DMS 273 (cell line): ENCODE data around the gene GRIK1.

Experiments used
- DNase-seq: peaks from one replicate; lab custom pipeline; 2025; ENCODE audit not compliant: unreplicated experiment; lab: John Stamatoyannopoulos, UW

The GRIK1 gene

DNA sequence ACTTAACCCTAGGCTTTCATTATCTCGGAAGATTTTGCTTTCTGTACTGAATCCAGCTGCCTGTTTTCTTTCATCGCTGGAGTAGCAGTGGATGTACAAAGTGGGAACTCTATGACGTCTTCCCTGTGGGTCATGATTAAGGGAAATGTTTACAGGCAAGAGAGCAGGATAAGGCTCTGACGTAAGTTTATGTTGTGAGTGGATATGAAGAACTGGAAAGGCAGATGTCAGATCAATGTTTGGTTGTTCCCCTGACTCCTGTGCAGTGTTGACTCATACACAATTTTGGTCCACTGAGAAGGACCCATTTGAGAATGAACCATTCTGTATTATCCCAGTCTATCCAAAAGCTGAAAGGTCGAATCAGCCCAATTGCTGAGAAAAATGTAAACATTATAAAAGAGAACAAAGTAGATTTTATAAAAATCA is 292.4 kb downstream of the GRIK1 start:
- DNase-seq = no peak

DNA sequence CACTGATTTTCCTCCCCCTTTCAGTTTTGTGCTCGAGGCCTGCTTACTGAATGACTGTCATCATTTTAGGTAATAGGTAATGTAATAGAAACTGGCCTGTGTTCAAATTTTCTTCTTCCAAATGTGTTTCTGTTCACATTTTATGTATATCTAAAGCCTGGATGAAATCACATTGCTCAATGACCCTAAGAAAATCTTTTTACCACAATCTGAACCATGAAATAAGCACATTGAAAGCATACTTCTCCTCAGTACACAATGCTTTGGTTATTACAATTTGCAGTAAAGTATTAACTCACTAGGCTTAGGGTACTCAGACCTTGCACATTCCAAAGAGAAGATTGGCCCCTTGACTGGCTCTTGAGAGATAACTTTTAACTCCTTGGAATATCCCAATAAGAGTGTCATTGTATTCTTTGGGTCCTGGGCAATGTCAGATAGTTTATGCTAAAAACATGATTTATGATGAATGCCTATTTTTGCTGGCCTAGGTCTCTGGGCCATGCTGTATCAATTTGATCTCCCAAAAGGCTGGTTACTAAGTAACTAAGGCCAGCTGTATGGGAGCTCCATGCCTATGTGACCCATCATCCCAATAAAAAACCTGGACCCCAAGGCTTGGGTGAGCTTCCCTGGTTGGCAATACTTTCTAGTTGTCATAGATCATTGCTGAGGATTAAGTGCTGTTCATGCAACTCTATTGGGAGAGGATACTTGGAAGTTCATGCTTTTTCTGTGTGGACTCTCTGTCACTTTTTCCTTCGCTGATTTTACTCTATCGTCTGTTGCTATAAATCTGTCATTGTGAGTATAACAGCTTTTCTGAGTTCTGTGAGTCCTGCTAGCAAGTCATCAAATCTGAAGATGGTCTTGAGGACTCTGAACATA is 293.9 kb downstream of the GRIK1 start:
- DNase-seq = no peak

- no peak for DNase-seq
Observed at GRCh38 chr21:29643289-29643688, 296.5 kb downstream of the GRIK1 start.

DNA sequence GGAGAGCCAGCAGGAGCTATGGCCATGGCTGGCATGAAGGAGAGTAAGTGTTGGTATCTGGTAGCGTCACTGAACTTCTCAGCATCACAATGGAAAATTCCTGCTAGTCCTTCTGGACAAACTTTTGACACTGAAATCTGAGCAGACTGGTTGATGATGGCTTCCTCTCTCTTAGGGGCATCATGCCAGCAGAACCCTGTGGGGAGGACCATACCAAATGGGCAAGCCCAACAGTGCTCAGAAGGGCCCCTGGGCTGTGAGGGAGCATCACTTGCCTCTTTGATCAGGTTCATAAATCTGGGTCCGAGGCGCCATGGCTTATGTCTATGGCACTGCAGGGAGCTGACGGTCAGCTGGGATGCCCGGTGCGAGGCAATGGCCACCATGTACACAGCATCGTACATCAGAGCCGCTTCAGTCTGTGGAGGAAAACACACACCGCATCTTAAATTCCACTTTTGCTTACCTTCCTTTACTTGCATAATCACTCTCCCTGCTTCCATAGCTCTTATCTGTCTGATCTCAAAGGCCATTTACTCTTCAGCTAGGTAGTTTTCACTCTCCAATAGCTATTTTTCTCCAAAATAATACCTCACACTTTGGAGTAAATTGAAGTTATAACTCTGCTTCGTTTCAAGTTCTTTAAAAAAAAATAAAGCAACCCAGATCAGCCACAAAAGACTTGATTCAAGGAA is 297.1 kb downstream of the GRIK1 start:
- no peak for DNase-seq

GRCh38 chr21:29641635-29642550 is 297.9 kb downstream of the GRIK1 start:
- DNase-seq = no peak

DNA sequence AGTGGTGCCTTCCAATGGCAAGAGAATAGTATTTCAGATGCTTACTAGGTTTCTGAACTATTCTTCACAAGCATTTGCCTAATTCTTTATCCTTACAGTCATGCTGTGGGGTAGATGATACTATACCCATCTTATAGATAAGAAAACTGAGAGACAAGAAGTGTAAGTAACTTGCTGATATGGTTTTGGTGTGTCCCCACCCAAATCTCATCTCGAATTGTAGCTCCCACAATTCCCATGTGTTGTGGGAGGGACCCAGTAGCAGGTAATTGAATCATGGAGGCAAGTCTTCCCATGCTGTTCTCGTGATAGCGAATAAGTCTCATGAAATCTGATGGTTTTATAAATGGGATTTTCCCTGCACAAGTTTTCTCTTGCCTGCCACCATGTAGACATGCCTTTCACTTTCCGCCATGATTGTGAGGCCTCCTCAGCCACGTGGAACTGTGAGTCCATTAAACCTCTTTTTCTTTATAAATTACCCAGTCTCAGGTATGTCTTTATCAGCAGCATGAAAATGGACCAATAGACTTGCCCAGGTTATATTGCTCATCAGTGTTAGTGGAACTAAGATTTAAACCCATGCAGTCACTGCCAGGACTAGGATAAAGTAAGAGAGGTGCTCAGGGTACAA is 298.7 kb downstream of the GRIK1 start:
- DNase-seq = no peak

DNA sequence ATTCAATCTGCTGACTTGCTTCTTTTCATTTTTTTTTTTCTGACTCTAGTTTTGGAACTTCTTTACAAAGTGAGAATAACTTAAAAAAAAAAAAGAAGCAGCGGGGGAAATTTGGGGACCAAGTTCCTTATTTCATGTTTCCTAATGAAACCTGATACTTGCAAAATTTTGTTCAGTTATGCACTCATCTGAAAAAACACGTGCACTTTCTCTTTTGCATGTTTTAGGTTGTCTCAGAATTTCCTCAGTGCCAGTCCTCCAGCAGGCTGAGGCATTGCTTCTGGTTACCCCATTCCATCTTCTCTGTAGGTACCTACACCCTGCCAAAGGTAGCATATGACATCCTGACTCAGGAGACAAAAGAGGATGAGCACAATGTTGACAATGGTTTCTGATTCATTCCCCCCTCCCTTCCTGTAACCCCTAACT is 299.7 kb downstream of the GRIK1 start:
- DNase-seq = no peak

- no peak for DNase-seq
Observed at GRCh38 chr21:29639366-29640079, 300.3 kb downstream of the GRIK1 start.

DNA sequence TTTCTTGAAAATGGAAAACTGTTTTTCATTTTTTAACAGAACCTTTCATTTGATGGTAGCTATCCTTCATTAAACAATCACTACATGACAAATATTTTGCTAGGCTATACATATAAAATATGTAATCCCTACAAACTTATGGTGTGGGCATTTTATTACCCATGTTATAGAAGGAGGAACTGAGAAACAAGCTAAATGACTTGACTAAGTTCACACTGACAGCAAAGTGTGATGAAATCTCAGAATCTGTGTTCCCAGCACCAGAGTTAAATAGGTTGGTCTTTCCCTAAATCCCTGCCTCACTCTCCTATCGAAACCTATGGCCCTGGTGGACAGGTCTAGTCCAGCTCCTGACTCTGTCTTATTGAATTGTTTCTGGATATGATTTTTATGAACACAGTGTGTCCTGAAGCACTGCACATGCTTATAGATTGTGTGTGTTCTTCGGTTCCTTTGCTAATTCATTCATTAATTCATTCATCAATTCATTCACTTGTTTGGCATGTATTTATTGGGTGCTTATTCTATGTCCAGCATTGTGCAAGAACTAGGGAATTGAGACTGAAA is 301.0 kb downstream of the GRIK1 start:
- no peak for DNase-seq

DNA sequence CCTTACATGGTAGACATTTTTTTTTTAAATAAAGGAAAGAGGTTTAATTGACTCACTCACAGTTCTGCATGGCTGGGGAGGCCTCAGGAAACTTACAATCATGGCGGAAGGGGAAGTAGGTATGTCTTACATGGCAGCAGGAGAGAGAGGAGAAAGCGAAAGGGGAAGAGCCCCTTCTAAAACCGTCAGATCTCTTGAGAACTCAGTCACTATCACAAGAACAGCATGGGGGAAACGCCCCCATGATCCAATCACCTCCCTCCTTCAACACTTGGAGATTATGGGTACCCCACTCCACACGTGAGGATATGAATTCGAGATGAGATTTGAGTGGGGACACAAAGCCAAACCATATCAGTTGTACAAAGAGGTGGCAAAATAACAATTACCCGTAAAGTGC is 301.7 kb downstream of the GRIK1 start:
- DNase-seq = no peak

DNA sequence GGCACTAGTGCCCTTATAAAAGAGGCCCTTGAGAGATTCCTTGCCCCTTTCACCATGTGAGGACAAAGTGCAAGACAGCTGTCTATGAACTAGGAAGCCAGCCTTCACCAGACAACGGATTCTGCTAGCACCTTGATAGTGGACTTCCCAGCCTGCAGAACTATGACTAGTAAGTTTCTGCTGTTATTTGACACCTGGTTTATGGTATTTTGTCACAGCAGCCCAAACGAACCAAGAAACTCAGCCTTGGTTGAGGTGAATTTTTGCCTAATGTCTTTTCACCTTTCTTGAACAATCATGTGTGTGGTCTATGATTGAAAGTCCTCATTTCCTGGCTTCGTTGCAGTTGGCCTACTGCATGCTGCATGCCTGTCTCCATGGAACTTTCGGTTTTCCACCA is 302.2 kb downstream of the GRIK1 start:
- no peak for DNase-seq

DNA sequence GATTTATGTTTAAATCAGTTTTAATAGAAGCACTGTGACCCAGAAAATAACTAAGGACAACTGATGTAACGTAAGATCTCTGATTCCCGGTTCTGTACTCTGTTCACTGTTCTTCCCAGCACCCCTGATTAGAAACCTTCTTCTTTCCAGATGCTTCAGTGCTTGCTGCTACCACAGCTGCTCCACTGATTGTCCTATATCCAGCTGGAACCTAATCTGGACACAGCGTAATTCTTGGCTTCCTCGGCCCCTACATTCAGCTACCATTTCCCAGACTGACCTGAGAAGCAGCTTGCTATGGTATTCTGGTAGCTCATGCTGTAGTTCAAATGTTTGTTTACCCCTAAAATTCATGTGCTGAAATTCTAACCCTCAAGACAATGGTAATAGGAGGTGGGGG is 302.7 kb downstream of the GRIK1 start:
- DNase-seq = no peak

- no peak for DNase-seq
Observed at GRCh38 chr21:29634418-29634817, 305.4 kb downstream of the GRIK1 start.

GRCh38 chr21:29633756-29634155 is 306.0 kb downstream of the GRIK1 start:
- DNase-seq = no peak

DNA sequence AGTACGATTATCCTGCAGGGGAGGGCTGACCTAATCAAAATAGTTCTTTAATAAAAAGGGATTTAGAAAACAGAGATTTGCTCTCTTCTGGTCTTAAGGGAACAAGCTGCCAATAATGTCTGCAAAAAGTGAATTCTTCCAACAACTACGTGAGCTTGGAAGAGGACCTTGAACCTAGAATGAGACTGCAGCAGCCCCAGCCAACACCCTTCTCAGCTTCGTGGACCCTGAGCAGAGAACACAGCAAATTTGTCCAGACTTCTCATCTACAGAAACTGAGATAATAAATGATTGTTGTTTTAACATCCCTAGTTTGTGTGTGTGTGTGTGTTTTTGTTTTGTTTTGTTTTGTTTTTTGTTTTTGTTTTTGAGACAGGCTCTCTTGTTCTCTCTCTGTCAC is 309.4 kb downstream of the GRIK1 start:
- DNase-seq = no peak

- no peak for DNase-seq
Observed at GRCh38 chr21:29627905-29628304, 311.9 kb downstream of the GRIK1 start.

DNA sequence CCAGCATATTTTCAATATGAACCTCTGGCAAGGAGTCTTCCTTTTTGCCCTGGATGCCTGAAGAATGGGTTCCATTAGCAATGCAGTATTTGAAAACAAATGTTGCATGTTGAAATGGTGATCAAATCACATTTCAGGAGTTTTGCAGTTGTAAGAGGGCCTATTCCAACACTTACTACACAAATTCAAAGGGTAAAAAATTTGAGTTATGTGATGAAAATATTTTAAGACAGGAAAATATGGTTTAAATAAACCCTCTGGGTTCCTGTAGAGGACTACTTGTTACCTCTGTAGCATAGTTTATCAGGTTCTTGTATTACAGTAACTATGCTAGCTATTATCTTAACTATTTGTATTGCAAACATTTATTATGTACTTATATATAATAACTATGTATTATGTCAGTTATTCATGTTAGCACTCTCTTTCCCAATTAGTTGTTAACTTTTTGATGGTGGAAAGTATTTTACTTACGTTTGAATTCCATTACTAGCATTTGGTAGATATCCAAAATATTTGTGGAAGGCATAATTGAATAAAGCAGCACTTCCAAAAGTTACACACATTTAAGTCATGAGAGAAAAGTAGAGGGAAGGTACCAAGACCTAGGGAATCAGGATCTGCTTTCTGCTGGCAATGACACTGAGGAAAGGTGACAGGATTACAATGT is 312.9 kb downstream of the GRIK1 start:
- no peak for DNase-seq

GRCh38 chr21:29625990-29626389 is 313.8 kb downstream of the GRIK1 start:
- DNase-seq = no peak

- DNase-seq = no peak
Observed at GRCh38 chr21:29624776-29625175, 315.0 kb downstream of the GRIK1 start.
